Measurements from ENCODE around the gene PLCB4.

- TF ChIP-seq MAX (CRISPR knock-in tag; IDR thresholded peaks at IDR 0.05) = no peak
- no peak for TF ChIP-seq ZSCAN18 (CRISPR knock-in tag; IDR thresholded peaks at IDR 0.05)
Measured at GRCh38 chr20:9300534-9300933, 231.6 kb downstream of the PLCB4 start.

Measured in WTC11 (cell line).